ENCODE measurements around the gene DNAH17.

DNA sequence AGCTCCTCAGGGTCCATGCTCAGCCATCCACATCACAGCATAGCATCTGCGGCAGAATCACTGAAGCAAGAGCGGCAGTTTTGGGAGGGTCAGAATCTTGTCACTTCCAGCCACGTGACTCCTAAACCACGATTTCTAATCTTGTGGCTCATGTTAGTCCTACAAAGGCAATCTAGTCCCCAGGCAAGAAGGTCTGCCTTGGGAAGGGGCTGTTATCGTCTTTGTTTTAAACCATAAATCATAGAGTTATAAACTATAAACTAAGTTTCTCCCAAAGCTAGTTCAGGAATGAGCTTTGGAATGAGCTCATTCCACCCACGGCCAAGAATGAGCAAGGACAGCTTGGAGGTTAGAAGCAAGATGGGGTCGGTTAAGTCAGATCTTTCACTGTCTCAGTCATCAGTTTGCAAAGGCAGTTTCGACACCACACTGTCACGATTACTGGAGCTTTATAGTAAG, 20.8 kb upstream of the DNAH17 start:
- TF ChIP-seq POLR2A (IDR thresholded peaks at IDR 0.05; ENCODE audit: control extremely low read depth in 1 of 2, low read depth in 2 of 2, low read length in 2 of 2): no peak
- TF ChIP-seq MAFK (IDR thresholded peaks at IDR 0.05; ENCODE audit: low read depth, low read length): no peak
- TF ChIP-seq CEBPB (IDR thresholded peaks at IDR 0.05; ENCODE audit: low read depth, low read length): no peak
- no peak for TF ChIP-seq GABPA (IDR thresholded peaks at IDR 0.05; ENCODE audit: borderline replicate concordance, insufficient read depth, low read length)
- no peak for TF ChIP-seq RNF2 (IDR thresholded peaks at IDR 0.05; ENCODE audit: borderline replicate concordance, low read depth, low read length, missing control alignments, poor library complexity, severe bottlenecking)
- TF ChIP-seq HDAC2 (IDR thresholded peaks at IDR 0.05; ENCODE audit: borderline replicate concordance in 1 of 2, low read depth in 2 of 2, low read length in 2 of 2): no peak
- TF ChIP-seq EP300 (IDR thresholded peaks at IDR 0.05; ENCODE audit: borderline replicate concordance in 1 of 2, low read depth in 2 of 2, low read length in 2 of 2): no peak
- no peak for TF ChIP-seq RFX5 (IDR thresholded peaks at IDR 0.05; ENCODE audit: borderline replicate concordance, low read depth, low read length)
- TF ChIP-seq, protein P1, sequence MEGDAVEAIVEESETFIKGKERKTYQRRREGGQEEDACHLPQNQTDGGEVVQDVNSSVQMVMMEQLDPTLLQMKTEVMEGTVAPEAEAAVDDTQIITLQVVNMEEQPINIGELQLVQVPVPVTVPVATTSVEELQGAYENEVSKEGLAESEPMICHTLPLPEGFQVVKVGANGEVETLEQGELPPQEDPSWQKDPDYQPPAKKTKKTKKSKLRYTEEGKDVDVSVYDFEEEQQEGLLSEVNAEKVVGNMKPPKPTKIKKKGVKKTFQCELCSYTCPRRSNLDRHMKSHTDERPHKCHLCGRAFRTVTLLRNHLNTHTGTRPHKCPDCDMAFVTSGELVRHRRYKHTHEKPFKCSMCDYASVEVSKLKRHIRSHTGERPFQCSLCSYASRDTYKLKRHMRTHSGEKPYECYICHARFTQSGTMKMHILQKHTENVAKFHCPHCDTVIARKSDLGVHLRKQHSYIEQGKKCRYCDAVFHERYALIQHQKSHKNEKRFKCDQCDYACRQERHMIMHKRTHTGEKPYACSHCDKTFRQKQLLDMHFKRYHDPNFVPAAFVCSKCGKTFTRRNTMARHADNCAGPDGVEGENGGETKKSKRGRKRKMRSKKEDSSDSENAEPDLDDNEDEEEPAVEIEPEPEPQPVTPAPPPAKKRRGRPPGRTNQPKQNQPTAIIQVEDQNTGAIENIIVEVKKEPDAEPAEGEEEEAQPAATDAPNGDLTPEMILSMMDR (IDR thresholded peaks at IDR 0.05; ENCODE audit: control extremely low read depth in 1 of 3, insufficient read depth in 1 of 3, low read depth in 1 of 3, low read length in 3 of 3): no peak
- no peak for TF ChIP-seq SRF (IDR thresholded peaks at IDR 0.05; ENCODE audit: low read depth, low read length)
- no peak for TF ChIP-seq CREB1 (IDR thresholded peaks at IDR 0.05)
